ENCODE measurements around the gene SEPTIN2.
A peak's percentile ranks its signal among the peaks of the same experiment; 100 is the strongest.

The SEPTIN2 gene

DNA sequence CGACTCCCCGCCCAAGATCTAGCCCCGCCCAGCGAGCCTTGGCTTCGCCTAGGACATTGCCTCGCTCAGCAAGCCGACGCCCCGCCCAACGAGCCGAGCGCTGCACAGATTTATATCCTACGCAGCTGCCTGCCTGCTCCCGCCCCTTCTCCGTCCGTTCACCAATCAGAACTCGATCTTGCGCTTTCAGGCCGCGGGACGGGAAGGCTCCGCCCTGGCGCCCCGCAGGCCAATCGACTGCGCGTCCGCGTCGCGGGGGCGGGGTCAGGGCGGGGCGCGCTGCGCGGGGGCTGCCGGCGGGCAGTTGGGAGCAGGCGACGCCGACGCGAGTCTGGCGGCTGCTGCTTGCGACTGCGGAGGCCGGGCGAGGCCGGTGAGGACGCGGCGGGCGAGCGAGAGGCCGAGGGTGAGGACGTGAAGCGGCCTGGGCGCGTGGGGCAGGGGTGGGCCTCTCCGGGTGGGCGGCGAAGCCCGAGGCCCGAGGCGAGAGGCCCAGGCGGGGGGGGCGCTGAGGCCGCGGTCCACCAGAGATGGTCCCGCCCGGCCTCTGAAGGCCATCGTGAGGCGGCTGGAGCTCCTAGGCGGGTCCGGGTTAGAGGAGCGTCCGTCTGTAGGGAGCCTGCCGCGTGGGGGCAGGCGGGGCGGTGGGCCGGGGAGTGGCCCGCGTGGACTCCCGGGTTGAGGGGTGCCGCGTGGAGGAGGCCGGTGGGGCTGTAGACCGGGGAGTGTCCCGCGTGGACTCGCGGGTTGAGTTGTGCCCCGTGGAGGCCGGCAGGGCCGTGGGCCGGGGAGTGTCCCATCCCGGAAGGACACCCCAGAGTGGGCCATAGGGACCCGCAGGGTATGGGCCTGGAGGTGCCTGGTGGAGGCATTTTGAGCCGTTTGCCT, 40.5 kb downstream of the SEPTIN2 start, which contains the start of gene FARP2:
FARP2 (plus strand) TSS at position 303 of the 888 bp plus-strand sequence. CDS start 16,823 bp downstream, outside the sequence.
- DNase-seq (ENCODE audit: low read depth), result peak; percentile 91
- H3K4me3 ChIP-seq (ENCODE audit: control insufficient read depth, low read depth, low read length), result peak within 1 kb of the TSS; percentile 92
- TF ChIP-seq, protein P1, sequence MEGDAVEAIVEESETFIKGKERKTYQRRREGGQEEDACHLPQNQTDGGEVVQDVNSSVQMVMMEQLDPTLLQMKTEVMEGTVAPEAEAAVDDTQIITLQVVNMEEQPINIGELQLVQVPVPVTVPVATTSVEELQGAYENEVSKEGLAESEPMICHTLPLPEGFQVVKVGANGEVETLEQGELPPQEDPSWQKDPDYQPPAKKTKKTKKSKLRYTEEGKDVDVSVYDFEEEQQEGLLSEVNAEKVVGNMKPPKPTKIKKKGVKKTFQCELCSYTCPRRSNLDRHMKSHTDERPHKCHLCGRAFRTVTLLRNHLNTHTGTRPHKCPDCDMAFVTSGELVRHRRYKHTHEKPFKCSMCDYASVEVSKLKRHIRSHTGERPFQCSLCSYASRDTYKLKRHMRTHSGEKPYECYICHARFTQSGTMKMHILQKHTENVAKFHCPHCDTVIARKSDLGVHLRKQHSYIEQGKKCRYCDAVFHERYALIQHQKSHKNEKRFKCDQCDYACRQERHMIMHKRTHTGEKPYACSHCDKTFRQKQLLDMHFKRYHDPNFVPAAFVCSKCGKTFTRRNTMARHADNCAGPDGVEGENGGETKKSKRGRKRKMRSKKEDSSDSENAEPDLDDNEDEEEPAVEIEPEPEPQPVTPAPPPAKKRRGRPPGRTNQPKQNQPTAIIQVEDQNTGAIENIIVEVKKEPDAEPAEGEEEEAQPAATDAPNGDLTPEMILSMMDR (IDR thresholded peaks at IDR 0.05; ENCODE audit: control insufficient read depth, insufficient read depth, low read depth, low read length, missing control alignments), result peak; percentile 4

GRCh38 chr2:241356871-241357260, 41.1 kb downstream of the SEPTIN2 start:
- DNase-seq (ENCODE audit: low read depth), result no peak
- TF ChIP-seq, protein P1 (IDR thresholded peaks at IDR 0.05; ENCODE audit: control insufficient read depth, insufficient read depth, low read depth, low read length, missing control alignments), result no peak
- peak overlapping the region; percentile 92 for H3K4me3 ChIP-seq (ENCODE audit: control insufficient read depth, low read depth, low read length)

- DNase-seq (ENCODE audit: low read depth), result no peak
- H3K4me3 ChIP-seq (ENCODE audit: control insufficient read depth, low read depth, low read length), result peak overlapping the region; percentile 92; the same call in 1 of the 2 replicates
- TF ChIP-seq, protein P1 (IDR thresholded peaks at IDR 0.05; ENCODE audit: control insufficient read depth, insufficient read depth, low read depth, low read length, missing control alignments), result no peak
These were observed 41.8 kb downstream of the SEPTIN2 start for GRCh38 chr2:241357531-241357930.

- TF ChIP-seq, protein P1 (IDR thresholded peaks at IDR 0.05; ENCODE audit: control insufficient read depth, insufficient read depth, low read depth, low read length, missing control alignments), result no peak
- no peak overlapping the region for H3K4me3 ChIP-seq (ENCODE audit: control insufficient read depth, low read depth, low read length)
- no peak for DNase-seq (ENCODE audit: low read depth)
These were observed 42.7 kb downstream of the SEPTIN2 start for GRCh38 chr2:241358470-241358869.

GRCh38 chr2:241359481-241360045, 43.8 kb downstream of the SEPTIN2 start:
- TF ChIP-seq, protein P1 (IDR thresholded peaks at IDR 0.05; ENCODE audit: control insufficient read depth, insufficient read depth, low read depth, low read length, missing control alignments), result no peak
- no peak for DNase-seq (ENCODE audit: low read depth)
- H3K4me3 ChIP-seq (ENCODE audit: control insufficient read depth, low read depth, low read length), result no peak overlapping the region

DNA sequence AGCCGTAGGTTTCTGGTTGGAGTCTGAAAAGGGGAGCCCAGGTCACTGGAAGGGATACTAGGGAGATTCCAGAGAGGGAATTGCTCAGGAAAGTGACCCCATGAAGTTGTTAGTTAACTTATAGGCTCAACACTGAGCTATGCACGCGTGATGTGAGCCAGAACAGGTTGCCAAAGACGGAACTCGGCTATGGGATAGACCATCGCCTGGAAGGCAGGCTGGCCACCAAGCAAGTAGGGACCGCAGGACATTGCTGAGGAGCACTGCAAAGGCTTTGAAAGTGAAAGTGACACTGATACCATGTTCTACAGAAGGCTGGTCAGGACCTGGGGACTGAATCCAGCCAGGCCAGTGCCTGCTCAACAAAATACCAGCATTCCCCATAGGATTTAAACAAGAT, 47.7 kb downstream of the SEPTIN2 start:
- TF ChIP-seq, protein P1 (IDR thresholded peaks at IDR 0.05; ENCODE audit: control insufficient read depth, insufficient read depth, low read depth, low read length, missing control alignments), result no peak
- no peak overlapping the region for H3K4me3 ChIP-seq (ENCODE audit: control insufficient read depth, low read depth, low read length)
- DNase-seq (ENCODE audit: low read depth), result no peak
